Mesodermal cell (in vitro differentiated cells): ENCODE data around the gene L3MBTL1.

Source experiments
- H3K27ac ChIP-seq: 2 replicates; pipeline ENCODE4 v1.7.0; 2013; ENCODE audit warnings: mild to moderate bottlenecking, low read depth, low read length, moderate library complexity; ENCODE audit not compliant: severe bottlenecking
- H3K36me3 ChIP-seq: 2 replicates; pipeline ENCODE4 v1.7.1; 2013; ENCODE audit warnings: mild to moderate bottlenecking, low read length, moderate library complexity; ENCODE audit not compliant: control insufficient read depth, insufficient read depth
- H3K4me1 ChIP-seq: one replicate; pipeline ENCODE4 v1.7.1; 2013; ENCODE audit warnings: mild to moderate bottlenecking, low read length; ENCODE audit not compliant: insufficient read depth, control insufficient read depth, poor library complexity, severe bottlenecking
- H3K4me3 ChIP-seq: 2 replicates; pipeline ENCODE4 v1.7.0; 2013; ENCODE audit warnings: low read length, control low read depth, mild to moderate bottlenecking; ENCODE audit not compliant: insufficient read depth, poor library complexity, severe bottlenecking; ENCODE audit errors: extremely low read depth
- H3K9me3 ChIP-seq: 2 replicates; pipeline ENCODE4 v1.7.1; 2013; ENCODE audit warnings: mild to moderate bottlenecking, low read length, moderate library complexity; ENCODE audit not compliant: control insufficient read depth
- WGBS, 2 experiments: methylation state at CpG; one replicate each; pipeline ENCODE4 v1.1.5; 2013; ENCODE audit warnings: missing lambda C conversion rate in 2 of 2; ENCODE audit not compliant: insufficient coverage in 2 of 2; 5-methylcytosine and 5-hydroxymethylcytosine counted together

The L3MBTL1 gene

GRCh38 chr20:43560974-43561373, 53.5 kb downstream of the L3MBTL1 start:
- Histone ChIP-seq H3K27ac (no peak overlapping the region), H3K9me3 (no peaks in the 10 kb centered on the region), H3K36me3 (no peaks in the 10 kb centered on the region), H3K4me1 (peaks cover 8% of the 10 kb centered on the region), H3K4me3 (no peak overlapping the region)
- 77 to 85% methylated on average over 1 to 2 of the region's 3 CpGs for WGBS, 2 experiments

- Histone ChIP-seq H3K27ac (no peak overlapping the region), H3K36me3 (no peaks in the 10 kb centered on the region), H3K4me3 (no peak overlapping the region), H3K9me3 (no peaks in the 10 kb centered on the region), H3K4me1 (peaks cover 4% of the 10 kb centered on the region)
- WGBS, 2 experiments: 93 to 95% methylated on average over 3 of the region's 3 CpGs
Measured at GRCh38 chr20:43563429-43563828, 55.9 kb downstream of the L3MBTL1 start.

- Histone ChIP-seq H3K27ac (no peak overlapping the region), H3K36me3 (no peaks in the 10 kb centered on the region), H3K9me3 (no peaks in the 10 kb centered on the region), H3K4me1 (no peaks in the 10 kb centered on the region), H3K4me3 (no peak overlapping the region)
- 95% methylated on average over 7 of the region's 7 CpGs for WGBS, 2 experiments
Measured at GRCh38 chr20:43563991-43564390, 56.5 kb downstream of the L3MBTL1 start.

GRCh38 chr20:43564455-43564854, 57.0 kb downstream of the L3MBTL1 start:
- H3K36me3 ChIP-seq: no peaks in the 10 kb centered on the region
- WGBS, 2 experiments: 96 to 97% methylated on average over 6 of the region's 8 CpGs
- H3K9me3 ChIP-seq: no peaks in the 10 kb centered on the region
- H3K27ac ChIP-seq: no peak overlapping the region
- no peaks in the 10 kb centered on the region for H3K4me1 ChIP-seq
- no peak overlapping the region for H3K4me3 ChIP-seq

- no peak overlapping the region for H3K4me3 ChIP-seq
- WGBS, 2 experiments: 88 to 92% methylated on average over 17 of the region's 18 CpGs
- no peaks in the 10 kb centered on the region for H3K36me3 ChIP-seq
- no peaks in the 10 kb centered on the region for H3K4me1 ChIP-seq
- H3K27ac ChIP-seq: no peak overlapping the region
- H3K9me3 ChIP-seq: no peaks in the 10 kb centered on the region
Measured at GRCh38 chr20:43564993-43565757, 57.7 kb downstream of the L3MBTL1 start.

GRCh38 chr20:43565758-43566104, 58.2 kb downstream of the L3MBTL1 start:
- 90% methylated on average over 4 of the region's 4 CpGs for WGBS, 2 experiments
- Histone ChIP-seq H3K4me1 (no peaks in the 10 kb centered on the region), H3K36me3 (no peaks in the 10 kb centered on the region)

GRCh38 chr20:43567477-43567876, 60.0 kb downstream of the L3MBTL1 start:
- 86 to 93% methylated on average over 3 to 9 of the region's 9 CpGs for WGBS, 2 experiments
- Histone ChIP-seq H3K36me3 (no peaks in the 10 kb centered on the region), H3K9me3 (no peaks in the 10 kb centered on the region), H3K4me3 (no peak overlapping the region), H3K27ac (no peak overlapping the region), H3K4me1 (no peaks in the 10 kb centered on the region)

More at GRCh38 chr20:43565758-43566104, 58.2 kb downstream of the L3MBTL1 start:
- no peak overlapping the region for H3K4me3 ChIP-seq
- no peaks in the 10 kb centered on the region for H3K9me3 ChIP-seq
- no peak overlapping the region for H3K27ac ChIP-seq

- H3K36me3 ChIP-seq: no peaks in the 10 kb centered on the region
- no peaks in the 10 kb centered on the region for H3K4me1 ChIP-seq
- WGBS, 2 experiments: 74 to 84% methylated on average over 3 to 4 of the region's 4 CpGs
- H3K9me3 ChIP-seq: no peaks in the 10 kb centered on the region
- no peak overlapping the region for H3K27ac ChIP-seq
- H3K4me3 ChIP-seq: no peak overlapping the region
Measured at GRCh38 chr20:43568706-43569105, 61.2 kb downstream of the L3MBTL1 start.

GRCh38 chr20:43569282-43569681, 61.8 kb downstream of the L3MBTL1 start:
- WGBS, 2 experiments: 92 to 95% methylated on average over 9 of the region's 10 CpGs
- Histone ChIP-seq H3K4me1 (no peaks in the 10 kb centered on the region), H3K4me3 (no peak overlapping the region), H3K9me3 (no peaks in the 10 kb centered on the region), H3K27ac (no peak overlapping the region), H3K36me3 (no peaks in the 10 kb centered on the region)

- 91% methylated on average over 6 to 9 of the region's 10 CpGs for WGBS, 2 experiments
- no peak overlapping the region for H3K27ac ChIP-seq
- no peaks in the 10 kb centered on the region for H3K9me3 ChIP-seq
- H3K4me1 ChIP-seq: no peaks in the 10 kb centered on the region
- no peak overlapping the region for H3K4me3 ChIP-seq
- no peaks in the 10 kb centered on the region for H3K36me3 ChIP-seq
Measured at GRCh38 chr20:43570496-43570895, 63.0 kb downstream of the L3MBTL1 start.

- WGBS, 2 experiments: 85 to 92% methylated on average over 1 to 2 of the region's 3 CpGs
- Histone ChIP-seq H3K36me3 (no peaks in the 10 kb centered on the region), H3K27ac (no peak overlapping the region), H3K9me3 (no peaks in the 10 kb centered on the region), H3K4me3 (no peak overlapping the region), H3K4me1 (no peaks in the 10 kb centered on the region)
Measured at GRCh38 chr20:43571310-43571709, 63.8 kb downstream of the L3MBTL1 start.
